HG03103 (cell line): ENCODE measurements around the gene TBX3.

Experiments used
- ATAC-seq: cut with Tn5 transposase; IDR thresholded peaks from one replicate; pipeline ENCODE4 v1.9.1; 2021; ENCODE audit warnings: low read depth; ENCODE audit not compliant: unreplicated experiment

Gene TBX3

GRCh38 chr12:114636723-114637480 is 47.1 kb downstream of the TBX3 start:
- ATAC-seq = no peak

GRCh38 chr12:114631242-114631641 is 52.7 kb downstream of the TBX3 start:
- ATAC-seq = no peak

GRCh38 chr12:114628199-114628598 is 55.8 kb downstream of the TBX3 start:
- no peak for ATAC-seq

GRCh38 chr12:114627393-114627792 is 56.6 kb downstream of the TBX3 start:
- no peak for ATAC-seq

- no peak for ATAC-seq
These were observed 58.6 kb downstream of the TBX3 start for GRCh38 chr12:114625294-114625851.

- ATAC-seq = no peak
These were observed 60.2 kb downstream of the TBX3 start for GRCh38 chr12:114623737-114624136.
